T-helper 1 cell treated with Interleukin-12 subunit alpha and Interleukin-12 subunit beta and Interleukin-4 antibody, amounts not matched to agents 30 μg/mL and 1 μg/mL, for 36 hours (primary cell): ENCODE results near the gene CTXN1.

Experiments
- H3K27ac Mint-ChIP-seq: one replicate; pipeline ENCODE4 v1.8.0; 2021; ENCODE audit warnings: mild to moderate bottlenecking, mixed read lengths
- H3K27me3 Mint-ChIP-seq: one replicate; pipeline ENCODE4 v1.8.0; 2021; ENCODE audit warnings: low read depth, mixed read lengths
- H3K36me3 Mint-ChIP-seq: one replicate; pipeline ENCODE4 v1.8.0; 2021; ENCODE audit warnings: low read depth, mixed read lengths
- H3K4me1 Mint-ChIP-seq: one replicate; pipeline ENCODE4 v1.8.0; 2021; ENCODE audit warnings: low read depth, mixed read lengths
- H3K4me3 Mint-ChIP-seq: one replicate; pipeline ENCODE4 v1.8.0; 2021; ENCODE audit warnings: mild to moderate bottlenecking, moderate library complexity, mixed read lengths
- H3K9me3 Mint-ChIP-seq: one replicate; pipeline ENCODE4 v1.8.0; 2021; ENCODE audit warnings: mixed read lengths

The CTXN1 gene

DNA sequence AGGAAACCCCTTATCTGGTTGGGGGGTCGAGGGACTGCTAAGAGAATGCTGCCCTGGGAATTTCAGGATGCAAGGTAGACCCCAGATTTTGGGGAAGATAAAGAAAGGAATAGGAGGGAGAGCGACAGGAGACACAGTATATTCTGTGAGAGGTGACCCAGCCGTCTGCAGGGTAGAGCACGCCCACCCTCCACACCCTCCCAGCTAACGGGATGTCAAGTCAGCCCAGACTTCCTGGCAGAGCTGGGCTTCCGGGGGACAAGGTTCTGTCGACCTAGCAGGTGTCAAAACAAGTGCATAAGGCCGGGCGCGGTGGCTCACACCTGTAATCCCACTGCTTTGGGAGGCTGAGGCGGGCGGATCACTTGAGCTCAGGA, 51.0 kb downstream of the CTXN1 start:
- Mint-ChIP-seq H3K4me3 (no peak overlapping the region), H3K27ac (no peak overlapping the region), H3K27me3 (peaks cover 46% of the 10 kb centered on the region), H3K4me1 (peaks cover 17% of the 10 kb centered on the region), H3K9me3 (no peaks in the 10 kb centered on the region), H3K36me3 (peaks cover 2% of the 10 kb centered on the region)
